NCI-H146 treated with DMSO at 0.1 percent for 48 hours (cell line): Measurements from ENCODE around the gene P3R3URF.

Experiments
- DNase-seq: peaks from one replicate; lab custom pipeline; 2025; ENCODE audit not compliant: unreplicated experiment; lab: John Stamatoyannopoulos, UW

P3R3URF gene

GRCh38 chr1:46194641-46195193 is 18.4 kb upstream of the P3R3URF start:
- no peak for DNase-seq

- no peak for DNase-seq
Observed at GRCh38 chr1:46193984-46194570, 17.8 kb upstream of the P3R3URF start.

- no peak for DNase-seq
Observed at GRCh38 chr1:46193285-46193684, 17.0 kb upstream of the P3R3URF start.

- no peak for DNase-seq
Observed at GRCh38 chr1:46192171-46192570, 15.9 kb upstream of the P3R3URF start.

- DNase-seq: no peak
Observed at GRCh38 chr1:46191033-46191701, 14.9 kb upstream of the P3R3URF start.

- DNase-seq: no peak
Observed at GRCh38 chr1:46190539-46190938, 14.3 kb upstream of the P3R3URF start.

GRCh38 chr1:46188295-46189030 is 12.2 kb upstream of the P3R3URF start:
- DNase-seq: peak; percentile 31

- peak; percentile 48 for DNase-seq
Observed at GRCh38 chr1:46187106-46187869, 11.0 kb upstream of the P3R3URF start.

GRCh38 chr1:46186076-46186475 is 9.8 kb upstream of the P3R3URF start:
- no peak for DNase-seq

GRCh38 chr1:46184920-46185658 is 8.8 kb upstream of the P3R3URF start:
- DNase-seq: no peak

- DNase-seq: no peak
Observed at GRCh38 chr1:46183926-46184557, 7.8 kb upstream of the P3R3URF start.

- peak; percentile 10 for DNase-seq
Observed at GRCh38 chr1:46183079-46183847, 7.0 kb upstream of the P3R3URF start.

- DNase-seq: no peak
Observed at GRCh38 chr1:46181343-46182260, 5.3 kb upstream of the P3R3URF start.

GRCh38 chr1:46180082-46180616 is 3.9 kb upstream of the P3R3URF start:
- peak; percentile 33 for DNase-seq

GRCh38 chr1:46179138-46180081 is 3.1 kb upstream of the P3R3URF start:
- peak; percentile 61 for DNase-seq

GRCh38 chr1:46175243-46175642 is 1.0 kb downstream of the P3R3URF start:
- DNase-seq: no peak
